ENCODE results near the gene FALEC.
A peak's percentile ranks its signal among the peaks of the same experiment; 100 is the strongest.
"Not testable (repeated sequence)": the region's sequence is repeated elsewhere in the genome, so short reads cannot be mapped to it uniquely, and the experiment has no call there.

The FALEC gene

GRCh38 chr1:150566589-150567340 is 51.2 kb downstream of the FALEC start:
- Histone ChIP-seq H3K4me1 (ENCODE audit: control insufficient read depth, insufficient read depth, low read length, poor library complexity, severe bottlenecking) (peaks cover 66% of the 10 kb centered on the region), H3K9me3 (ENCODE audit: control insufficient read depth, low read length) (no peaks in the 10 kb centered on the region), H3K27ac (ENCODE audit: low read depth, low read length, severe bottlenecking) (peak overlapping the region; percentile 98), H3K4me3 (ENCODE audit: extremely low read depth, insufficient read depth, low read length, poor library complexity, severe bottlenecking) (no peak overlapping the region), H3K36me3 (ENCODE audit: control insufficient read depth, insufficient read depth, low read length) (peaks cover 16% of the 10 kb centered on the region)
- WGBS, 2 experiments (ENCODE audit: insufficient coverage in 2 of 2), result 90 to 98% methylated on average over 9 to 11 of the region's 12 CpGs

- H3K4me3 ChIP-seq (ENCODE audit: extremely low read depth, insufficient read depth, low read length, poor library complexity, severe bottlenecking), result peak overlapping the region; percentile 8
- peak overlapping the region; percentile 98 for H3K27ac ChIP-seq (ENCODE audit: low read depth, low read length, severe bottlenecking)
- 86% methylated on average over 1 of the region's 3 CpGs for WGBS, 2 experiments (ENCODE audit: insufficient coverage in 2 of 2)
- peaks cover 20% of the 10 kb centered on the region for H3K36me3 ChIP-seq (ENCODE audit: control insufficient read depth, insufficient read depth, low read length)
- peaks cover 62% of the 10 kb centered on the region for H3K4me1 ChIP-seq (ENCODE audit: control insufficient read depth, insufficient read depth, low read length, poor library complexity, severe bottlenecking)
- no peaks in the 10 kb centered on the region for H3K9me3 ChIP-seq (ENCODE audit: control insufficient read depth, low read length)
Measured at GRCh38 chr1:150567341-150567716, 51.8 kb downstream of the FALEC start.

GRCh38 chr1:150567717-150568593 is 52.4 kb downstream of the FALEC start:
- WGBS, 2 experiments (ENCODE audit: insufficient coverage in 2 of 2), result 0% methylated on average over 3 to 4 of the region's 10 CpGs
- H3K36me3 ChIP-seq (ENCODE audit: control insufficient read depth, insufficient read depth, low read length), result peaks cover 26% of the 10 kb centered on the region
- H3K27ac ChIP-seq (ENCODE audit: low read depth, low read length, severe bottlenecking), result peak overlapping the region; percentile 98
- peaks cover 61% of the 10 kb centered on the region for H3K4me1 ChIP-seq (ENCODE audit: control insufficient read depth, insufficient read depth, low read length, poor library complexity, severe bottlenecking)
- no peaks in the 10 kb centered on the region for H3K9me3 ChIP-seq (ENCODE audit: control insufficient read depth, low read length)
- peak overlapping the region; percentile 8 for H3K4me3 ChIP-seq (ENCODE audit: extremely low read depth, insufficient read depth, low read length, poor library complexity, severe bottlenecking)

- Histone ChIP-seq H3K27ac (ENCODE audit: low read depth, low read length, severe bottlenecking) (peak overlapping the region; percentile 98), H3K36me3 (ENCODE audit: control insufficient read depth, insufficient read depth, low read length) (peaks cover 33% of the 10 kb centered on the region), H3K4me3 (ENCODE audit: extremely low read depth, insufficient read depth, low read length, poor library complexity, severe bottlenecking) (peak overlapping the region; percentile 6), H3K4me1 (ENCODE audit: control insufficient read depth, insufficient read depth, low read length, poor library complexity, severe bottlenecking) (peaks cover 57% of the 10 kb centered on the region), H3K9me3 (ENCODE audit: control insufficient read depth, low read length) (no peaks in the 10 kb centered on the region)
Measured at GRCh38 chr1:150568594-150568966, 53.0 kb downstream of the FALEC start.

- Histone ChIP-seq H3K9me3 (ENCODE audit: control insufficient read depth, low read length) (no peaks in the 10 kb centered on the region), H3K4me3 (ENCODE audit: extremely low read depth, insufficient read depth, low read length, poor library complexity, severe bottlenecking) (no peak overlapping the region), H3K4me1 (ENCODE audit: control insufficient read depth, insufficient read depth, low read length, poor library complexity, severe bottlenecking) (peaks cover 39% of the 10 kb centered on the region), H3K36me3 (ENCODE audit: control insufficient read depth, insufficient read depth, low read length) (peaks cover 73% of the 10 kb centered on the region), H3K27ac (ENCODE audit: low read depth, low read length, severe bottlenecking) (peak overlapping the region; percentile 54)
- 96 to 100% methylated on average over 2 to 4 of the region's 4 CpGs for WGBS, 2 experiments (ENCODE audit: insufficient coverage in 2 of 2)
Measured at GRCh38 chr1:150572918-150573647, 57.5 kb downstream of the FALEC start.

- not testable (repeated sequence) for H3K4me3 ChIP-seq (ENCODE audit: extremely low read depth, insufficient read depth, low read length, poor library complexity, severe bottlenecking)
- H3K27ac ChIP-seq (ENCODE audit: low read depth, low read length, severe bottlenecking), result peak overlapping the region; percentile 54
Measured at GRCh38 chr1:150573648-150574071, 58.1 kb downstream of the FALEC start.

GRCh38 chr1:150574260-150575071 is 58.9 kb downstream of the FALEC start:
- WGBS, 2 experiments (ENCODE audit: insufficient coverage in 2 of 2), result 92 to 96% methylated on average over 4 of the region's 6 CpGs
- Histone ChIP-seq H3K36me3 (ENCODE audit: control insufficient read depth, insufficient read depth, low read length) (peaks cover 76% of the 10 kb centered on the region), H3K9me3 (ENCODE audit: control insufficient read depth, low read length) (no peaks in the 10 kb centered on the region), H3K27ac (ENCODE audit: low read depth, low read length, severe bottlenecking) (peak overlapping the region; percentile 39), H3K4me3 (ENCODE audit: extremely low read depth, insufficient read depth, low read length, poor library complexity, severe bottlenecking) (peak overlapping the region; percentile 79), H3K4me1 (ENCODE audit: control insufficient read depth, insufficient read depth, low read length, poor library complexity, severe bottlenecking) (peaks cover 25% of the 10 kb centered on the region)

More at GRCh38 chr1:150573648-150574071, 58.1 kb downstream of the FALEC start:
- not testable (repeated sequence) for H3K9me3 ChIP-seq (ENCODE audit: control insufficient read depth, low read length)
- H3K4me1 ChIP-seq (ENCODE audit: control insufficient read depth, insufficient read depth, low read length, poor library complexity, severe bottlenecking), result peaks cover 33% of the 10 kb centered on the region
- 95 to 97% methylated on average over 9 to 12 of the region's 13 CpGs for WGBS, 2 experiments (ENCODE audit: insufficient coverage in 2 of 2)
- peaks cover 76% of the 10 kb centered on the region for H3K36me3 ChIP-seq (ENCODE audit: control insufficient read depth, insufficient read depth, low read length)

- H3K4me3 ChIP-seq (ENCODE audit: extremely low read depth, insufficient read depth, low read length, poor library complexity, severe bottlenecking), result peak overlapping the region; percentile 79
- peaks cover 19% of the 10 kb centered on the region for H3K4me1 ChIP-seq (ENCODE audit: control insufficient read depth, insufficient read depth, low read length, poor library complexity, severe bottlenecking)
- H3K9me3 ChIP-seq (ENCODE audit: control insufficient read depth, low read length), result no peaks in the 10 kb centered on the region
- H3K27ac ChIP-seq (ENCODE audit: low read depth, low read length, severe bottlenecking), result peak overlapping the region; percentile 42
- 100% methylated on average over 1 of the region's 4 CpGs for WGBS, 2 experiments (ENCODE audit: insufficient coverage in 2 of 2)
- H3K36me3 ChIP-seq (ENCODE audit: control insufficient read depth, insufficient read depth, low read length), result peaks cover 76% of the 10 kb centered on the region
Measured at GRCh38 chr1:150575072-150575489, 59.5 kb downstream of the FALEC start.

- no peaks in the 10 kb centered on the region for H3K9me3 ChIP-seq (ENCODE audit: control insufficient read depth, low read length)
- H3K27ac ChIP-seq (ENCODE audit: low read depth, low read length, severe bottlenecking), result peak overlapping the region; percentile 42
- H3K4me3 ChIP-seq (ENCODE audit: extremely low read depth, insufficient read depth, low read length, poor library complexity, severe bottlenecking), result peak overlapping the region; percentile 79
- 40% methylated on average over 1 of the region's 1 CpG; no CpG with 5 or more reads in 1 of the 2 experiments for WGBS, 2 experiments (ENCODE audit: insufficient coverage in 2 of 2)
- H3K4me1 ChIP-seq (ENCODE audit: control insufficient read depth, insufficient read depth, low read length, poor library complexity, severe bottlenecking), result peaks cover 16% of the 10 kb centered on the region
- peaks cover 73% of the 10 kb centered on the region for H3K36me3 ChIP-seq (ENCODE audit: control insufficient read depth, insufficient read depth, low read length)
Measured at GRCh38 chr1:150575518-150576366, 60.2 kb downstream of the FALEC start.

Measured in mesodermal cell (in vitro differentiated cells).